Progenitor cell of endocrine pancreas (in vitro differentiated cells): ENCODE data around the gene LAMA2. TPM values are rescaled to one million over a fixed set of nuclear protein-coding genes. Genes with fewer than 3 reads are reported as not detected.
A peak's percentile ranks its signal among the peaks of the same experiment; 100 is the strongest.

ENCODE experiments used
- DNase-seq: peaks from one replicate; pipeline ENCODE4 v3.0.0; 2021; ENCODE audit warnings: low spot score; ENCODE audit not compliant: unreplicated experiment
- H3K27ac Mint-ChIP-seq: 2 replicates; pipeline ENCODE4 v1.8.0; 2021; ENCODE audit warnings: mild to moderate bottlenecking, moderate library complexity, mixed read lengths
- H3K27me3 Mint-ChIP-seq: 2 replicates; pipeline ENCODE4 v1.8.0; 2021; ENCODE audit warnings: mixed read lengths
- H3K36me3 Mint-ChIP-seq: 2 replicates; pipeline ENCODE4 v1.8.0; 2022; ENCODE audit warnings: mixed read lengths; ENCODE audit not compliant: insufficient read depth
- H3K4me1 Mint-ChIP-seq: 2 replicates; pipeline ENCODE4 v1.8.0; 2021; ENCODE audit warnings: low read depth, mixed read lengths
- H3K4me3 Mint-ChIP-seq: 2 replicates; pipeline ENCODE4 v1.8.0; 2021; ENCODE audit warnings: low read depth, mild to moderate bottlenecking, moderate library complexity, mixed read lengths
- H3K9me3 Mint-ChIP-seq: 2 replicates; pipeline ENCODE4 v1.8.0; 2021; ENCODE audit warnings: low read depth, mixed read lengths
- CTCF ChIP-seq: fragments of 200-600 bp; sonication (generic); IDR thresholded peaks from one replicate; pipeline ENCODE4 v1.5.0; 2021; ENCODE audit warnings: antibody characterized with exemption, mild to moderate bottlenecking; ENCODE audit not compliant: unreplicated experiment
- total RNA-seq: library from RNA; stranded (reverse); gene quantifications from 2 replicates; pipeline ENCODE4 v1.2.1, GENCODE V29; 2021

The LAMA2 gene
- total RNA-seq, 1 donor from 2014 or later, result 0.22 TPM

GRCh38 chr6:129248946-129249345, 366.0 kb downstream of the LAMA2 start:
- no peaks in the 10 kb centered on the region for H3K36me3 Mint-ChIP-seq
- TF ChIP-seq CTCF, result no peak
- no peak overlapping the region for H3K4me3 Mint-ChIP-seq
- DNase-seq, result no peak
- no peaks in the 10 kb centered on the region for H3K4me1 Mint-ChIP-seq
- H3K27ac Mint-ChIP-seq, result no peak overlapping the region
- H3K9me3 Mint-ChIP-seq, result no peaks in the 10 kb centered on the region
- peaks cover 18% of the 10 kb centered on the region for H3K27me3 Mint-ChIP-seq

- H3K27me3 Mint-ChIP-seq, result peaks cover 13% of the 10 kb centered on the region
- H3K27ac Mint-ChIP-seq, result no peak overlapping the region
- no peak overlapping the region for H3K4me3 Mint-ChIP-seq
- DNase-seq, result peak; percentile 42
- TF ChIP-seq CTCF, result peak; percentile 88
- no peaks in the 10 kb centered on the region for H3K9me3 Mint-ChIP-seq
- peaks cover 2% of the 10 kb centered on the region for H3K4me1 Mint-ChIP-seq
- H3K36me3 Mint-ChIP-seq, result no peaks in the 10 kb centered on the region
These were observed 368.9 kb downstream of the LAMA2 start for GRCh38 chr6:129251669-129252376.

DNA sequence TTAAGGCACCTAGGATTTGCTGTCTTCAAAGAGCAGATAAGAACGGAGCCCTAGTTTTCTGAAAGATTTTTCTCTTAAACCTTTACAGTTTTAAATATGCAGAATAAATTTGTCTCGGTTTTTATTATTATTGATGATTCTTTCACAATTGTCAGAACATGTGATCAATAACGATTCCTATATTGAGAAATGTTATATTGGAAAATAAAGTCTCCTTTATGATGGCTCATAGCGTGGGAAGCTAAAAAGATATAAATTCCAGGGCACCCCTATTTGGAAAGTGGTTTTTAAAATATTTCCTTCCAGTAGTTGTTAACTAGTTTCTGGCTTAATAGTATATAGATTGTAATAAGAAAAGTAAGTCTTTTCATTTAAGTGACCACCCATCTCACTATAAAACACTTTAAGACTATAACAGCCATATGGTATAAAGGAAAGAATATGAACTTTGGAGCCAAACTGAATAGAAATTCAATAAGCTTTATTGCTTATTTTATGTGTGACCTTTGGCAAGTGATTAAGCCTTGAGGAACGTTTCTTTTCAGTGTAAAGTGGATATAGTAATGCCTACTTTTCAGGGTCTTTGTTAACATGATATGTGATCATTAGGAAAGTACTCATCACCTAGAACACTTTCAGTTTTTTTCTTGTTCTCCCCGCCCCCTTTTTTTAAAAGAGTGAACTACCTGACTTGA, 369.6 kb downstream of the LAMA2 start:
- peaks cover 2% of the 10 kb centered on the region for H3K4me1 Mint-ChIP-seq
- no peak for DNase-seq
- H3K9me3 Mint-ChIP-seq, result no peaks in the 10 kb centered on the region
- TF ChIP-seq CTCF, result peak; percentile 2
- no peak overlapping the region for H3K4me3 Mint-ChIP-seq
- H3K36me3 Mint-ChIP-seq, result no peaks in the 10 kb centered on the region
- peaks cover 13% of the 10 kb centered on the region for H3K27me3 Mint-ChIP-seq
- H3K27ac Mint-ChIP-seq, result no peak overlapping the region

- Mint-ChIP-seq H3K27me3 (peaks cover 13% of the 10 kb centered on the region), H3K36me3 (no peaks in the 10 kb centered on the region), H3K9me3 (no peaks in the 10 kb centered on the region), H3K27ac (no peak overlapping the region), H3K4me1 (peaks cover 2% of the 10 kb centered on the region), H3K4me3 (no peak overlapping the region)
- DNase-seq, result no peak
- TF ChIP-seq CTCF, result no peak
These were observed 370.3 kb downstream of the LAMA2 start for GRCh38 chr6:129253242-129253641.

DNA sequence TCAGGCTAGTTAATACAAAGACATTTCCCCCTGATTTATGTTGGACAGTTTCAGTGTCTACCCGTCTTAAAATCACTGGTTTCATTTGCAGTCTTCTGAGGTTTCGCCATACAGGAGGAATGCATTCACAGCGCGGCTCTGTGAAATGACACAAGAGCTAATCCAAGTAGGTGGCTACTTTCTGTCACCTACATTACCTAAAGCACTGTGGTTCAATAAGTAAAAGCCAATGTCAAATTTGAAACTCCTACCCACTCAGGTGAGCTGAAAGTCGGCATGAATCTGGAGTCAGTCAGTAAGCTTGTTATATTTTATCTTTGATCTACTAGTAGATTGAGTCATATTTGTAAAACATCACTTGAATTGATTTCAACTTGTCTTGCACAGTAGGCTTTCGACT, 370.8 kb downstream of the LAMA2 start:
- no peak for DNase-seq
- Mint-ChIP-seq H3K36me3 (no peaks in the 10 kb centered on the region), H3K27me3 (peaks cover 13% of the 10 kb centered on the region), H3K4me3 (no peak overlapping the region), H3K27ac (no peak overlapping the region), H3K9me3 (no peaks in the 10 kb centered on the region), H3K4me1 (peaks cover 2% of the 10 kb centered on the region)
- no peak for TF ChIP-seq CTCF
